Glomerular endothelial cell (primary cell): ENCODE measurements around the gene KCNK4. TPM values are rescaled to one million over a fixed set of nuclear protein-coding genes. Genes with fewer than 3 reads are reported as not detected.

Experiments used
- DNase-seq: peaks from one replicate; pipeline ENCODE4 v3.0.0-alpha.2; 2011; ENCODE audit warnings: low read depth, low spot score; ENCODE audit errors: extremely low read depth
- total RNA-seq: library from RNA; depleted of rRNA; stranded (reverse); fragments of >200 nt; gene quantifications from 2 replicates; pipeline ENCODE4 v1.2.3, GENCODE V29; 2015

The KCNK4 gene
- total RNA-seq, 1 donor from 2014 or later: not detected

GRCh38 chr11:64289002-64289564, 2.0 kb upstream of the KCNK4 start:
- no peak for DNase-seq

- DNase-seq: no peak
Measured at GRCh38 chr11:64290352-64291261, 495 bp upstream of the KCNK4 start.

- DNase-seq: no peak
Measured at GRCh38 chr11:64291752-64292459, 804 bp downstream of the KCNK4 start.

GRCh38 chr11:64292460-64293254, 1.6 kb downstream of the KCNK4 start:
- no peak for DNase-seq

- DNase-seq: no peak
Measured at GRCh38 chr11:64294774-64295173, 3.7 kb downstream of the KCNK4 start.

GRCh38 chr11:64295760-64296159, 4.7 kb downstream of the KCNK4 start:
- DNase-seq: no peak

GRCh38 chr11:64296236-64296635, 5.1 kb downstream of the KCNK4 start:
- no peak for DNase-seq

GRCh38 chr11:64296830-64297698, 6.0 kb downstream of the KCNK4 start:
- DNase-seq: no peak

- DNase-seq: no peak
Measured at GRCh38 chr11:64297699-64298358, 6.7 kb downstream of the KCNK4 start.

- no peak for DNase-seq
Measured at GRCh38 chr11:64298966-64299846, 8.1 kb downstream of the KCNK4 start.

GRCh38 chr11:64299847-64300648, 8.9 kb downstream of the KCNK4 start, which contains the start of gene CATSPERZ:
CATSPERZ (plus strand) TSS chr11:64300358; CDS start chr11:64300411, 53 bp downstream.
- DNase-seq: no peak

- no peak for DNase-seq
Measured at GRCh38 chr11:64303109-64304031, 12.3 kb downstream of the KCNK4 start.

- DNase-seq: no peak
Measured at GRCh38 chr11:64304032-64304315, 12.9 kb downstream of the KCNK4 start.

- peak; percentile 68 for DNase-seq
Measured at GRCh38 chr11:64304316-64305072, 13.4 kb downstream of the KCNK4 start.

- no peak for DNase-seq
Measured at GRCh38 chr11:64305075-64305690, 14.1 kb downstream of the KCNK4 start, which contains the start of gene ESRRA. ESRRA (plus strand) TSS chr11:64305524; CDS start chr11:64307180, 1,656 bp downstream.
